ENCODE measurements around the gene B9D2.

DNA sequence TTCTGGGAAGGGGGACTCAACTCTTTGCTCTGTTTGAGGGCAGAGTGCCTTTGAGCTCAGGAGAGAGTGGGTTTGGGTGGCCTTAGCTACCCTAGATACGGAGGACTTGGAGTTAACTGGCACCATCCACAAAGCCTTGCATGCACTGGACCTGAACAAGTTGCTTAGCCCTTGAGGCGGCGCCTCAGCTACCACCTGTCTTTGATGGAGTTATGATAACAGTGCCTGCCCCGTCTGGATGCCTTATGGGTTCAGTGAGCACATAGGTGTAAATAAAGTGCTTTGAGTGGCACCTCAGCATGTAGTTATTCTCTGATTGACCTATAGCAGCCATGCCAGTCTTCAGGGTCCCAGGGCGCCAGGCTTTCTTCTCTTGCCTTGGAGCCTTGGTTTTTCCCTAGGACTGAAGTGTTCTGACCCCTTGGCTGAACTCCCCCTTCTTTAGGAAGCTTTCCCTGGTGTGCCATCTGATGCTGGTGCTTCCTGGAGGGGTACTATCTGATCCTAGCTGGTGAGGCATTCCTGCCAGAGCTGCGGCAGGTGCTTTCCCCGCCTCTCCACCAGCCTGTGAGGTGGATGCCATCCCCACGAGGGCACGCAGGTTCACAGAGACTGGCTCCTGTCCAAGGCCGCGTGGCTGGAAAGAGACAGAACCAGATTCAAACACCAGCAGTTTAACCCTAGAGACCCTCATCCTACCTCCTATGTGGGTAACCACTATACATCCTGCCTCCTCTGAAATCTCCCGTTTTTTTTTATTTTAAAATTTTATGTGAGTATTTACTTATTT is 39.4 kb upstream of the B9D2 start:
- TF ChIP-seq CTCF (IDR thresholded peaks at IDR 0.05; ENCODE audit: borderline replicate concordance, extremely low read depth, low read length, poor library complexity, severe bottlenecking) (no peak), EZH2 (IDR thresholded peaks at IDR 0.05; ENCODE audit: borderline replicate concordance, low read depth, low read length, severe bottlenecking) (no peak)
